ENCODE data around the gene SFMBT1.

Gene SFMBT1

DNA sequence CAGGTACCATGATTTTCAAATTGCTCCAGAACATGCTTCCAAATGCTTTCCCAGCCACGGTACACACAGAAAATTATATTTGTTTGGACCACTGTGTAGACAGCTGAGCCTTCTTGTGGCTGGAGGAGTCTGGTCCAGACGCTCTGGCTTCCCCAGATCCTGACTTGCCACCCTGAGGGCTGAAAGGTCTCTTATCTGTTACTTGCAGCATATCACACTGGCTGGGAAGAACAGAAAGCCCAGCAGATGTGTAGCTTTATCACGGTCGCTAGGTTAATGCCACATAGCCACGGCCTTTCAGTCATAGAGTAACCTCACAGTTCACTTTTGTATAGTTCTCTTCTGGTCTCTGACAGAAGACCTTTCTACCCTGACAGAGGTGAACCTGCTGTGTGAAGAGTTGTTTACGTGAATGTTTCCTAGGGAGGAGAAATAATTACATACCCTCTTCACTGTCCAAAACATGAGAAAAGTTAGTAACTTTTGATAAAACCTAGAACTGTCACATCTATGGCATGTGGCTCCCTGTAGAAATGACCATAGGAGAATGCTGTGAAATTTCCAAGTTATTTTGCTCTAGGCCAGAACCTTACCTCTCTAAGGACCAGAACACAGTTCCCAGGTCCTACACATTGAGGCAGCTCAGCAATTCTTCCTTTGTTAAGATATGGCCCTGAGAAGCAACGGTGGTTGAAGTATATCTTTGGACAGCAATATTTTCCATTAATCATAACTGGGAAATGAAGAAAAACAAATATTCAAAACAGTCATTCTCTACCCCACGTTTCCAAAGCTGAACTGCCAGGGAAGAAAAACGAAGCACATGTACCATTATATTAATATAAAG, 132.8 kb downstream of the SFMBT1 start:
- no peak for TF ChIP-seq CTCF (IDR thresholded peaks at IDR 0.05; ENCODE audit: control insufficient read depth, extremely low read depth, insufficient read depth)
- DNase-seq (ENCODE audit: low read depth), result no peak
- no peak overlapping the region for H3K4me3 ChIP-seq (ENCODE audit: low read depth, low read length)

DNA sequence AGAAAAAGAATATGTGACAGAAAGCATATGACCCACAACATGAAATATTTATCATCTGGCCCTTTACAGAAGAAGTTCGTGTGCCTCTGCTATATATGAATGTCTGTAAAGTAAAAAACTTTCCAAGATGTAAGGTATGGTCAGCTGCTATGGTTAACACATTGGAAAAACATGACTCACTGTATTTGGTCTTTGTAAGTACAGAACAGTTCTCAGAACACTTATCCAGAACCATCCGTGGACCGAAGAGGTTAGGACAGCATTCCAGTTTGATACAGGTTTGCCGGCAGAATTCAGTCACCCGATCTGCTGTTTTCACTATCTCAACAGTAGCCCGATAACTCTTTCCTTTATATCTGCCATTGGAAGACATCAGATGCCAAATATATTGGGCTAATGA, 135.1 kb downstream of the SFMBT1 start:
- no peak for DNase-seq (ENCODE audit: low read depth)
- no peak overlapping the region for H3K4me3 ChIP-seq (ENCODE audit: low read depth, low read length)
- no peak for TF ChIP-seq CTCF (IDR thresholded peaks at IDR 0.05; ENCODE audit: control insufficient read depth, extremely low read depth, insufficient read depth)

DNA sequence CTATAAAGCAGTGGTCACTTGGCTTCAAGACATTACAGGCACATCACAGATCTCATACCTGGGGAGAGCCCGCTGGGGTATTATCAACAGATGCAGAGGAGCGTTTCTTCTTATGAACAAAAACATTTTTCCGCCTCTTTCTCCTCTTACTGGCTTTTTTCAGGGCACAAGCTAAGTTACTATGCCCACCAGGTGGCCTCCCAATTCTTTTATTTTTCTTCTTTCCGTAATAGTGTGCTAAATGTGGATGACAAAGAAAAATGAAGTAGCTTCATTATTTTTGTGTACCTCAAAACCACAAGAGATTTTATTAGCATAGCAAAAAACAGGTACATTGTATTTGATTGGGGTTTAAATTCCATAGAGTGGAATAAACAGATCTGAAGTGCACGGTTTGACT, 138.4 kb downstream of the SFMBT1 start:
- no peak overlapping the region for H3K4me3 ChIP-seq (ENCODE audit: low read depth, low read length)
- no peak for DNase-seq (ENCODE audit: low read depth)
- no peak for TF ChIP-seq CTCF (IDR thresholded peaks at IDR 0.05; ENCODE audit: control insufficient read depth, extremely low read depth, insufficient read depth)

GRCh38 chr3:52904552-52904951, 141.3 kb downstream of the SFMBT1 start:
- TF ChIP-seq CTCF (IDR thresholded peaks at IDR 0.05; ENCODE audit: control insufficient read depth, extremely low read depth, insufficient read depth), result no peak
- no peak for DNase-seq (ENCODE audit: low read depth)
- no peak overlapping the region for H3K4me3 ChIP-seq (ENCODE audit: low read depth, low read length)

DNA sequence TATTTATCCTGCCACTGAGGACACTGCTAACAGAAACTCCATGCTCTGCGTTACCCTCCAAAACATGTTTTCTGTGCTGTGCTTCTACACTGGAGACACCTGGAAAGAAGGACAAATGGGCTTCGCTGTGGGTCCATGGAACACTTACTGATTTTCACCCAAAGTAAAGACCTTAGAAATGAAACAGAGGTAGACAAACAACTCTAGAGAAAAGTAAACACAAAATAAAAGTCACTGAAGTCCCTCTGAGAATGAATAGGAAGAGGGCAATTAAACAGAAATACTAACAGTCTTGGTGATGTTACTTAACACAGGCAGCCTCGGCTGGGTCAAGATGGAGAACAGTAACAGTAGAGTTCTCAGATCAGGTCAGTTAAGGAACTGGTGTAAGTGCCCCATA, 141.9 kb downstream of the SFMBT1 start:
- DNase-seq (ENCODE audit: low read depth), result no peak
- TF ChIP-seq CTCF (IDR thresholded peaks at IDR 0.05; ENCODE audit: control insufficient read depth, extremely low read depth, insufficient read depth), result no peak

DNA sequence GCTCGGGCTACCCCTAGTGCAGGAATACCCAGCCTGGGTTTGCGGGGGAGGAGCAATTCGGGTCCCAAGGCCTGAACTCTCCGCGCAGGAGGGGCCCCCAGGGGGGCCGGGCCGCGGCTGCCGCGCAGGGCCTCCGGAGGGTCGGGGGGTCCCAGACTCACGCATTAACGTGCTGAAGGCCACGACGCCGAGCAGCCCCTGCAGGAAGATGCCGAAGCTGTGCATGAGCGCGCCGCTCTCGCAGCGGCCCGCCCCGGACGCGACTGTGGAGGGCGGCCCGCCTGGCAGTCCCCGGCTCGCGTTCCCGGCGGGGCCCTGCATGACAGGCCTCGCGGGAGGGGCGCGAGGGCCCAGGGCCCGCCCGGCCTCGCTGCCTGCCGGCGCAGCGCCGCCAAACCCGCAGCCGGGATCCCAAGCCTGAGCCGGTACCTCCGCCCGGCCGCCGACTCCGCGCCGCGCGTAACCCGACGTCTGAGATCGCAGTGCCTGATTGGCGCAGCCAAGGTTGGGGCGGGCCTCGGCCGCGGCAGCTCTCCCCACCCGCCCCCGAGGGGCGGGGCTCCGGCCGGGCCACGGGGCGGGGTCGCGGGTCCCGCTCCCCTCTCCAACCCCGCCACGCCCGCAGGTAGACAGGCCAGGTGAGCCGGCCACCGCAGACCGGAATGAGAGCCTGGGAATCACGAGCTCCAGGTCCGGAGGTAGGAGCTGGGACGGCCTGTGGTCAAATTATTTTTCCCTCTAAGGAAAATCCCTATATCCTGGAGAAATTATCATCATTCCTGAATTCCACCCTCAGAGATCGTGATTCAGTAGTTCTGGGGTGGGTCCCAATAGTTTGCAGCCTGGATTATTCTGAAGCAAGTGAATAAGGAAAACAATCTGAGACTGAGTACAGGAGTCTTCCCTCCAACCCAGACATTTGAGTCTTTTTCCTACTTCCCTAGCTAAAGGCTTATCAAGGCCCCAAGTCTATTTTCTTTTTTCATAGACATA, 148.4 kb downstream of the SFMBT1 start, which contains the start of gene STIMATE:
STIMATE (minus strand) TSS at position 419 of the 993 bp plus-strand sequence; CDS start at position 321, 98 bp downstream.
- DNase-seq (ENCODE audit: low read depth), result peak; percentile 57
- TF ChIP-seq CTCF (IDR thresholded peaks at IDR 0.05; ENCODE audit: control insufficient read depth, extremely low read depth, insufficient read depth), result no peak

More for the DNA sequence above, 141.9 kb downstream of the SFMBT1 start:
- H3K4me3 ChIP-seq (ENCODE audit: low read depth, low read length), result no peak overlapping the region

More for the DNA sequence above, 148.4 kb downstream of the SFMBT1 start, which contains the start of gene STIMATE:
- H3K4me3 ChIP-seq (ENCODE audit: low read depth, low read length), result peak within 1 kb of the TSS; percentile 82

All from LNCaP clone FGC (cell line).